Measurements from ENCODE around the gene PLA2G15. TPM values are rescaled to one million over a fixed set of nuclear protein-coding genes. Genes with fewer than 3 reads are reported as not detected.

Gene PLA2G15
- total RNA-seq, 1 experiment from 2014 or later, result 11.9 TPM

- DNase-seq (ENCODE audit: low read depth), result no peak
Measured at GRCh38 chr16:68298312-68298711, 53.1 kb downstream of the PLA2G15 start.

DNA sequence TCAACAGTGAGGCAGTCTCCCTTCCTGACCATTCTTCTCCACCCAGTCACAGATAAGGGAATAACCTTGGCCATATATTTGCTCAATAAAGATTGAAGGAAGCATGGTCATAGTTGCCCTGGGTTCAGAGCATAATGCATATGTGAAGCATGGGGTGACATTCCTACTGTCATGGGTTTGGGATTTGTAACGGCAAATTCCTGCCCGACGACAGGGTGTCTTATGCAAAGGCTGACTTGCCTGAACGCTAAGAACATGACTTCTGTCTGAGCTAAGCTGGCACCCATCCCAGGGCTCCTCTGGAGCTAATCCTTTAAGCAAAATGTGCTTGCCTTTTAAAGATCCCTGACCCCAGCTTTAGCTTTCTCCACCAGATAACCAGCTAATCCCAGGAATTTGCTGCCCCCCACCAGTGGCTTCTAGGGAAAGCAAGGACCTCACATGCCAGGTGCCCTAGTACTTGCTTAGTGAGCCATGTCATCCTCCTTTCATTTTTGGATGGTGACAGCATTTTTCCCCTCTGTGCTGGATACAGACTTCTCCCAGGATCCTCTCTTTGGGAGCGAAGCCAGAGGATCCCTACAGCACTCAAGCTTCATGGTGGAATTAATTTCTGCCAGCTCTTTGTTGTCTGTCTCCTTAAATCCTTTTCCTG, 53.9 kb downstream of the PLA2G15 start:
- DNase-seq (ENCODE audit: low read depth), result no peak

- DNase-seq (ENCODE audit: low read depth), result no peak
Measured at GRCh38 chr16:68299571-68300453, 54.6 kb downstream of the PLA2G15 start.

DNA sequence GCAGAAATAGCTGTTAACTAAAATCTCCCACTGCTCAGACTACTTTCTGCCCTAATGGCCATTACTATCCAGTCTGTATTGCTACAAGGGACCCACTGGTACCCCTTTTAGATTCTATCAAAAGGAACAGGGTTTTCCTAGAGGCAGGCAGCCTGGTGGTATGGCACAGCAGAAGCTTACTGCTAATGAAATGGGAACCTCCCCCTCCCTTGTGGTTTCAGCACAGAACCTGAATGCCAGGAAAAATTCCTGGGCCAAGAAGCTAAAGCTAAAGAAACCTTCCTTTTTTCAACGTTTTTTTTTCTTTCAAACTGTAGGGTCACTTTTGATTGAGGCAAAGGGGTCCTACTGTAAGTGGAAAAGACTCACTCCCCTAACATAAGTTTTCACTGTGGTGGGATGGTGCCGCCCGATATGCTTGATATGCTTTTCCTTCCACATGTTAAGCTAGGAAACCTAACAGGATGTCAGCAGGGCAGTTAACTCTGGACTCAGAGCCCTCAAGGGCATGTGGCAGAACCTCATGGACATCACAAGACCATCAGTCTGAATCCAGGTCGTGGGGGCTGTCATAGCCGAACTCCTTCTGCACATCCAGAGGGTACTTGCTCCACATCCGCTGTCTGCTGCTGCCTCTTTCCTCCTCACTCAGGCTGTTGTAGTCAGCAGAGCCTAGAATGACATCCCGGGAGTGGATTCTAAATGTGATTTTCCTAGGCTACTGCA, 55.7 kb downstream of the PLA2G15 start:
- no peak for DNase-seq (ENCODE audit: low read depth)

- no peak for DNase-seq (ENCODE audit: low read depth)
Measured at GRCh38 chr16:68306633-68307032, 61.5 kb downstream of the PLA2G15 start.

- no peak for DNase-seq (ENCODE audit: low read depth)
Measured at GRCh38 chr16:68309799-68310198, 64.6 kb downstream of the PLA2G15 start.

- DNase-seq (ENCODE audit: low read depth), result no peak
Measured at GRCh38 chr16:68310437-68310773, 65.2 kb downstream of the PLA2G15 start.

Other genes with a start within 250 kb of the PLA2G15 start
- not detected in 2 replicates for gene DPEP2, start 245.9 kb upstream of the PLA2G15 start, total RNA-seq (2014; rRNA removed; shearing (Covaris generic))
- gene DPEP2NB, start 229.5 kb upstream of the PLA2G15 start, total RNA-seq (2014; rRNA removed; shearing (Covaris generic)), result not detected in 2 replicates
- 7.1 and 8.6 TPM in 2 replicates for gene DDX28, start 222.1 kb upstream of the PLA2G15 start, total RNA-seq (2014; rRNA removed; shearing (Covaris generic))
- 15.9 and 19.8 TPM in 2 replicates for gene DUS2, start 222.1 kb upstream of the PLA2G15 start, total RNA-seq (2014; rRNA removed; shearing (Covaris generic))
- gene NFATC3, start 160.0 kb upstream of the PLA2G15 start, total RNA-seq (2014; rRNA removed; shearing (Covaris generic)), result 11.1 and 12.1 TPM in 2 replicates
- gene ESRP2, start 9.2 kb upstream of the PLA2G15 start, total RNA-seq (2014; rRNA removed; shearing (Covaris generic)), result under 0.01 TPM in 1 of 2 replicates, not detected in the other
- gene SLC7A6, start 19.2 kb downstream of the PLA2G15 start, total RNA-seq (2014; rRNA removed; shearing (Covaris generic)), result 18.3 and 30.1 TPM in 2 replicates
- 6.6 and 6.7 TPM in 2 replicates for gene SLC7A6OS, start 65.6 kb downstream of the PLA2G15 start, total RNA-seq (2014; rRNA removed; shearing (Covaris generic))
- 37.9 and 74.9 TPM in 2 replicates for gene PRMT7, start 65.6 kb downstream of the PLA2G15 start, total RNA-seq (2014; rRNA removed; shearing (Covaris generic))
- 0.17 TPM in 1 of 2 replicates, not detected in the other for gene SMPD3, start 203.1 kb downstream of the PLA2G15 start, total RNA-seq (2014; rRNA removed; shearing (Covaris generic))

Data from Daoy (cell line).